CD4-positive, alpha-beta T cell (primary cell): ENCODE data around the gene LRFN4. TPM values are rescaled to one million over a fixed set of nuclear protein-coding genes. Genes with fewer than 3 reads are reported as not detected.

Experiments
- ATAC-seq: fragments of 200-7000 bp; cut with Tn5 transposase; one replicate; pipeline ENCODE4 v1.10.0; 2022; ENCODE audit warnings: mild to moderate bottlenecking; ENCODE audit not compliant: poor library complexity
- CTCF ChIA-PET: fragments of 350-600 bp; sonication (Branson Sonifier 250); formaldehyde crosslinking; loops from one replicate; lab custom pipeline; 2021; ENCODE audit warnings: antibody characterized with exemption, inconsistent platforms; lab: Charles Lee
- POLR2A ChIA-PET: fragments of 350-600 bp; sonication (Branson Sonifier 250); formaldehyde crosslinking; loops from one replicate; lab custom pipeline; 2021; ENCODE audit warnings: antibody characterized with exemption, inconsistent platforms; lab: Charles Lee
- DNase-seq, 14 experiments: peaks; one replicate each; pipeline ENCODE4 v3.0.0-alpha.2; 2013 to 2020; ENCODE audit warnings: mixed read lengths in 2 of 14
- H3K27ac ChIP-seq, 2 donors: one replicate each; pipeline versions ENCODE4 v1.5.1 to v1.7.0; 2013; ENCODE audit warnings: low read length in 2 of 2, low read depth in 1 of 2, mild to moderate bottlenecking in 1 of 2
- H3K27me3 ChIP-seq, 2 experiments: 1 replicate in 1 of 2; 2 replicates in 1 of 2; pipeline versions ENCODE4 v1.6.1 to v1.7.0; 2013; ENCODE audit warnings: low read length in 2 of 2, control low read depth in 1 of 2, mild to moderate bottlenecking in 1 of 2, moderate library complexity in 1 of 2; ENCODE audit not compliant: insufficient read depth in 2 of 2, control insufficient read depth in 1 of 2
- H3K36me3 ChIP-seq: one replicate; pipeline ENCODE4 v1.6.1; 2013; ENCODE audit warnings: low read length, control low read depth; ENCODE audit not compliant: insufficient read depth
- H3K4me1 ChIP-seq: one replicate; pipeline ENCODE4 v1.6.1; 2013; ENCODE audit warnings: low read length, control low read depth; ENCODE audit not compliant: insufficient read depth
- H3K4me3 ChIP-seq: one replicate; pipeline ENCODE4 v1.5.1; 2013; ENCODE audit warnings: mild to moderate bottlenecking, low read length, moderate library complexity
- H3K9me3 ChIP-seq, 2 experiments: 1 replicate in 1 of 2; 2 replicates in 1 of 2; pipeline versions ENCODE4 v1.6.1 to v1.7.0; 2013; ENCODE audit warnings: low read length in 2 of 2, mild to moderate bottlenecking in 2 of 2, control low read depth in 1 of 2, moderate library complexity in 1 of 2; ENCODE audit not compliant: control insufficient read depth in 1 of 2, insufficient read depth in 1 of 2
- H3K27ac Mint-ChIP-seq: one replicate; pipeline ENCODE4 v1.8.0; 2020; ENCODE audit warnings: mixed read lengths
- H3K27me3 Mint-ChIP-seq: one replicate; pipeline ENCODE4 v1.8.0; 2021; ENCODE audit warnings: mixed read lengths
- H3K36me3 Mint-ChIP-seq: one replicate; pipeline ENCODE4 v1.8.0; 2021; ENCODE audit warnings: low read depth, mixed read lengths
- H3K4me1 Mint-ChIP-seq: one replicate; pipeline ENCODE4 v1.8.0; 2021; ENCODE audit warnings: low read depth, mixed read lengths
- H3K4me3 Mint-ChIP-seq: one replicate; pipeline ENCODE4 v1.8.0; 2020; ENCODE audit warnings: mild to moderate bottlenecking, mixed read lengths
- H3K9me3 Mint-ChIP-seq: one replicate; pipeline ENCODE4 v1.8.0; 2020; ENCODE audit warnings: mixed read lengths
- intact Hi-C, 2 experiments: fragments of 100-400 bp; cut with DNase I in 1 of 2; cut with micrococcal nuclease in 1 of 2; formaldehyde crosslinking; loops; one replicate each; pipeline versions ENCODE4 v1.15.1 to v1.9.0; 2023 to 2025; cut with DNase I, micrococcal nuclease
- total RNA-seq, 174 experiments: library from RNA in 2 of 174; stranded (reverse) in 2 of 174; gene quantifications; one replicate each; pipeline ENCODE4 v1.2.3 and lab custom pipeline; 2021 to 2026
- TF ChIP-seq, protein P1 (sequence below): fragments of 200-600 bp; IDR thresholded peaks from one replicate; pipeline ENCODE4 v1.8.0; 2022; ENCODE audit warnings: antibody characterized with exemption, mild to moderate bottlenecking

LRFN4 gene
- total RNA-seq, 2 experiments from 2014 or later = 1.6 to 2.5 TPM

DNA sequence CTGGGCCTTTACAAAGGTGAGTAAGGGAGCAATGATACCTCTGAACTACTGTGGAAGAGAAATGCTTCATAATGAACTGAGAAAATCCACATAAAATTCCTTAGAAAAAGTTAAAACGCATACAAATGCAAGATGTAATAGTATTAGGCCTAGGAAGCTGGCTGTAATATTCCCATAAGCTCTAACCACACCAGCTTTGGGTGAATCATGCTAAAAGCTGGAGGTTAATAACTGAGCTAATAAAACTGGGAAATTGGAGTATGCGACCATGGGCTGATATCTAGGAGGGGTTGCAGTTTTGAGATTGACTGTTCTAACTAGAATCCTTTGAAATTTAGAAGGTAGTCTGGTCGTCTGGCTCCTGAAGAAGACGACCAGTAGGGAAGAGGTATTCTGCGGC lies 42.2 kb upstream of the LRFN4 start:
- TF ChIP-seq, protein P1, sequence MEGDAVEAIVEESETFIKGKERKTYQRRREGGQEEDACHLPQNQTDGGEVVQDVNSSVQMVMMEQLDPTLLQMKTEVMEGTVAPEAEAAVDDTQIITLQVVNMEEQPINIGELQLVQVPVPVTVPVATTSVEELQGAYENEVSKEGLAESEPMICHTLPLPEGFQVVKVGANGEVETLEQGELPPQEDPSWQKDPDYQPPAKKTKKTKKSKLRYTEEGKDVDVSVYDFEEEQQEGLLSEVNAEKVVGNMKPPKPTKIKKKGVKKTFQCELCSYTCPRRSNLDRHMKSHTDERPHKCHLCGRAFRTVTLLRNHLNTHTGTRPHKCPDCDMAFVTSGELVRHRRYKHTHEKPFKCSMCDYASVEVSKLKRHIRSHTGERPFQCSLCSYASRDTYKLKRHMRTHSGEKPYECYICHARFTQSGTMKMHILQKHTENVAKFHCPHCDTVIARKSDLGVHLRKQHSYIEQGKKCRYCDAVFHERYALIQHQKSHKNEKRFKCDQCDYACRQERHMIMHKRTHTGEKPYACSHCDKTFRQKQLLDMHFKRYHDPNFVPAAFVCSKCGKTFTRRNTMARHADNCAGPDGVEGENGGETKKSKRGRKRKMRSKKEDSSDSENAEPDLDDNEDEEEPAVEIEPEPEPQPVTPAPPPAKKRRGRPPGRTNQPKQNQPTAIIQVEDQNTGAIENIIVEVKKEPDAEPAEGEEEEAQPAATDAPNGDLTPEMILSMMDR = no peak
- no peak overlapping the region for H3K4me3 ChIP-seq
- CTCF ChIA-PET = no interaction called here
- no peaks in the 10 kb centered on the region for H3K36me3 ChIP-seq
- no peak overlapping the region for H3K27ac Mint-ChIP-seq
- H3K4me3 Mint-ChIP-seq = no peak overlapping the region
- no peaks in the 10 kb centered on the region for H3K27me3 Mint-ChIP-seq
- H3K4me1 ChIP-seq = no peaks in the 10 kb centered on the region
- H3K27me3 ChIP-seq = no peaks in the 10 kb centered on the region
- intact Hi-C loops = no loop called here
- POLR2A ChIA-PET = no interaction called here
- H3K9me3 ChIP-seq = no peaks in the 10 kb centered on the region
- H3K4me1 Mint-ChIP-seq = no peaks in the 10 kb centered on the region
- H3K9me3 Mint-ChIP-seq = no peaks in the 10 kb centered on the region
- ATAC-seq (no peak), DNase-seq (no peak)
- peaks cover 4% of the 10 kb centered on the region for H3K36me3 Mint-ChIP-seq
- no peak overlapping the region for H3K27ac ChIP-seq

DNA sequence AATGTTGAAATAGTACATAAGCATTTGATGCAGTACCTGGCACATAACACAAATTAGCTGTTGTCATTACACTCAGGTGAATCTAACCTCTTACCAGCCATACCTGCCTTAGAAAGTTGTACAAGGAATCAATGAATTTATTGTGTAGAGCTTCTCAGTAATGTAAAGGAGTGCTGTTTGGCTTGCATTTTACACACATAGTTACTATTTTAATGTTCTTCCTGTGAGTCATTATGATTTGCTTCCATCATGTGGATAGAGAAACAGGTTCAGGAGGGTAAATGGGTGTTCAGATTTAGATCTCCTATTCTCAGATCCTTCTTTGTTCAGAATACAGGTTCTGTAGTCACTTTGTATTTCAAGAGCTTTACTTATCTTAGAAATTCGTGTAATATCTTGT lies 41.2 kb upstream of the LRFN4 start:
- no peaks in the 10 kb centered on the region for H3K36me3 Mint-ChIP-seq
- no peaks in the 10 kb centered on the region for H3K36me3 ChIP-seq
- ATAC-seq (no peak), DNase-seq (no peak)
- H3K4me1 Mint-ChIP-seq = no peaks in the 10 kb centered on the region
- ChIA-PET POLR2A (no interaction called here), CTCF (no interaction called here)
- no peak overlapping the region for H3K27ac Mint-ChIP-seq
- no peaks in the 10 kb centered on the region for H3K4me1 ChIP-seq
- H3K27me3 ChIP-seq = no peaks in the 10 kb centered on the region
- H3K27me3 Mint-ChIP-seq = no peaks in the 10 kb centered on the region
- intact Hi-C loops = no loop called here
- no peak overlapping the region for H3K4me3 ChIP-seq
- H3K27ac ChIP-seq = no peak overlapping the region
- TF ChIP-seq, protein P1 = no peak
- H3K4me3 Mint-ChIP-seq = no peak overlapping the region
- no peaks in the 10 kb centered on the region for H3K9me3 Mint-ChIP-seq
- H3K9me3 ChIP-seq = no peaks in the 10 kb centered on the region

DNA sequence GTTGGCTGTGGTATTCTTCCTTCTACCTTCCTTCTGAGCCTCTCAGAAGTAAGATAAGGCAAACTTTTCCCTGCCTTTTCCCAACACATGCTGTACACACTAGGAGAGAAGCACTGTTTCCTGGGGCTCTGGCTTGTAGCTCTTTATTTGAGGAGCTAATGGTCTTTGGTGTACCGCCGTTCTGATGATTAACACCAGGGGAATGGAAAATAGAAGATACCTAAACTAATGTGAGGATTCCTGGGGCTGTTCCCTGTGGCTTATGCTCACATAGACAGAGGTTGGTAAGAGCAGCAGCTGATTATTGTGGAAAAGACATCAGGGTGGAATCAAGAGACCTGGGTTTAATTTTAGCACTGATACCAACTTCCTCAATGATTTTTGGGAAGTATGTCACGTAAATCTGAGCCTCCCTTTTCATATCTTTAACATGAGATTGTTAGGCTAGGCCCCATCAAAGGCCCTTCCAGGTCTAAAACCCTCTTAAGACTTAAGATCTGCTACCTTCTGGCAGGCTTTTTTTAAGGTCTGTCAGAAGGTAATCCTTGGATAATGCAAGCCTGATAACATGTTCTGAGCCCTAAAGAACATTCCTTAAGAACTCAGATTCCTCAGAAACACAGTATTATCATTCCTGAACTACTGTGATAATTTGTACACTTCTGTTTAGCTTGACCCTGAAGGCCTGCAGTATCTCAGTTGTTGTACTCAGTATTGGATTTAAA lies 38.5 kb upstream of the LRFN4 start:
- H3K4me1 Mint-ChIP-seq = no peaks in the 10 kb centered on the region
- ChIA-PET POLR2A (no interaction called here), CTCF (no interaction called here)
- no peaks in the 10 kb centered on the region for H3K27me3 Mint-ChIP-seq
- no peaks in the 10 kb centered on the region for H3K27me3 ChIP-seq
- no peaks in the 10 kb centered on the region for H3K4me1 ChIP-seq
- H3K4me3 ChIP-seq = no peak overlapping the region
- intact Hi-C loops = no loop called here
- DNase-seq (no peak), ATAC-seq (no peak)
- TF ChIP-seq, protein P1 = no peak
- no peaks in the 10 kb centered on the region for H3K36me3 Mint-ChIP-seq
- H3K9me3 ChIP-seq = no peaks in the 10 kb centered on the region
- no peak overlapping the region for H3K27ac Mint-ChIP-seq
- H3K4me3 Mint-ChIP-seq = no peak overlapping the region
- H3K27ac ChIP-seq = no peak overlapping the region
- no peaks in the 10 kb centered on the region for H3K9me3 Mint-ChIP-seq
- no peaks in the 10 kb centered on the region for H3K36me3 ChIP-seq
